CD8-positive, alpha-beta memory T cell (primary cell): ENCODE measurements around the gene ADAMTS2. TPM values are rescaled to one million over a fixed set of nuclear protein-coding genes. Genes with fewer than 3 reads are reported as not detected.

ENCODE experiments used
- CTCF ChIA-PET: fragments of 350-600 bp; sonication (Branson Sonifier 250); formaldehyde crosslinking; loops from one replicate; lab custom pipeline; 2021; ENCODE audit warnings: antibody characterized with exemption; lab: Charles Lee
- POLR2A ChIA-PET: fragments of 350-600 bp; sonication (Branson Sonifier 250); formaldehyde crosslinking; loops from one replicate; lab custom pipeline; 2021; ENCODE audit warnings: antibody characterized with exemption; lab: Charles Lee
- DNase-seq, 5 donors: peaks; one replicate each; pipeline versions ENCODE4 v3.0.0 to v3.0.0-alpha.2; 2020 to 2022; ENCODE audit warnings: mixed read lengths in 1 of 5
- H3K27ac ChIP-seq: one replicate; pipeline ENCODE4 v1.7.0; 2013; ENCODE audit warnings: low read depth, mild to moderate bottlenecking, low read length, moderate library complexity
- H3K27me3 ChIP-seq: 2 replicates; pipeline ENCODE4 v1.7.0; 2013; ENCODE audit warnings: low read length, mild to moderate bottlenecking; ENCODE audit not compliant: insufficient read depth, poor library complexity, severe bottlenecking
- H3K36me3 ChIP-seq: 2 replicates; pipeline ENCODE4 v1.7.0; 2013; ENCODE audit warnings: mild to moderate bottlenecking, low read length, moderate library complexity; ENCODE audit not compliant: insufficient read depth
- H3K4me1 ChIP-seq: 2 replicates; pipeline ENCODE4 v1.7.0; 2013; ENCODE audit warnings: mild to moderate bottlenecking, low read length, moderate library complexity; ENCODE audit not compliant: insufficient read depth
- H3K4me3 ChIP-seq: 2 replicates; pipeline ENCODE4 v1.7.0; 2013; ENCODE audit warnings: mild to moderate bottlenecking, low read length
- H3K9me3 ChIP-seq: 2 replicates; pipeline ENCODE4 v1.7.0; 2013; ENCODE audit warnings: mild to moderate bottlenecking, low read length
- H3K27ac Mint-ChIP-seq, 8 donors: one replicate each; pipeline ENCODE4 v1.8.0; 2020 to 2021; ENCODE audit warnings: mixed read lengths in 8 of 8, mild to moderate bottlenecking in 6 of 8, inconsistent platforms in 3 of 8, moderate library complexity in 3 of 8
- H3K27me3 Mint-ChIP-seq, 2 donors: one replicate each; pipeline ENCODE4 v1.8.0; 2020 to 2021; ENCODE audit warnings: mixed read lengths in 2 of 2, mild to moderate bottlenecking in 1 of 2, moderate library complexity in 1 of 2
- H3K36me3 Mint-ChIP-seq, 3 donors: one replicate each; pipeline ENCODE4 v1.8.0; 2020 to 2021; ENCODE audit warnings: mixed read lengths in 3 of 3, inconsistent platforms in 1 of 3, mild to moderate bottlenecking in 1 of 3
- H3K4me1 Mint-ChIP-seq, 3 donors: one replicate each; pipeline ENCODE4 v1.8.0; 2020 to 2021; ENCODE audit warnings: mixed read lengths in 3 of 3, inconsistent platforms in 1 of 3, mild to moderate bottlenecking in 1 of 3
- H3K4me3 Mint-ChIP-seq, 7 donors: one replicate each; pipeline ENCODE4 v1.8.0; 2020 to 2021; ENCODE audit warnings: mixed read lengths in 7 of 7, mild to moderate bottlenecking in 6 of 7, moderate library complexity in 4 of 7, inconsistent platforms in 2 of 7
- H3K9me3 Mint-ChIP-seq, 5 donors: one replicate each; pipeline ENCODE4 v1.8.0; 2020 to 2022; ENCODE audit warnings: mixed read lengths in 5 of 5, mild to moderate bottlenecking in 3 of 5, moderate library complexity in 2 of 5, inconsistent platforms in 1 of 5
- polyA plus RNA-seq: library from polyadenylated mRNA; unstranded; fragments of 300-500 nt; fragmentation: Illumina TruSeq; gene quantifications from one replicate; pipeline ENCODE4 v1.2.3, GENCODE V29; 2021
- total RNA-seq, 2 experiments: library from RNA; stranded (reverse); gene quantifications; one replicate each; pipeline ENCODE4 v1.2.3, GENCODE V29; 2021

ADAMTS2 gene
- total and polyA plus RNA-seq, 3 experiments from 2014 or later = not detected

GRCh38 chr5:179120951-179121666 is 224.2 kb downstream of the ADAMTS2 start:
- DNase-seq = no peak
- H3K9me3 ChIP-seq = no peaks in the 10 kb centered on the region
- no peak overlapping the region for H3K4me3 Mint-ChIP-seq
- H3K36me3 ChIP-seq = no peaks in the 10 kb centered on the region
- H3K27ac Mint-ChIP-seq = no peak overlapping the region
- H3K36me3 Mint-ChIP-seq = no peaks in the 10 kb centered on the region
- peaks cover 0 to 10% (median 3%) of the 10 kb centered on the region in 5 donors for H3K9me3 Mint-ChIP-seq
- no peaks in the 10 kb centered on the region for H3K27me3 ChIP-seq
- no peaks in the 10 kb centered on the region for H3K4me1 Mint-ChIP-seq
- POLR2A ChIA-PET = no interaction called here
- CTCF ChIA-PET = no interaction called here
- no peaks in the 10 kb centered on the region for H3K4me1 ChIP-seq
- H3K27me3 Mint-ChIP-seq = peaks cover 0 to 3% of the 10 kb centered on the region in 2 donors
- no peak overlapping the region for H3K4me3 ChIP-seq
- H3K27ac ChIP-seq = no peak overlapping the region

DNA sequence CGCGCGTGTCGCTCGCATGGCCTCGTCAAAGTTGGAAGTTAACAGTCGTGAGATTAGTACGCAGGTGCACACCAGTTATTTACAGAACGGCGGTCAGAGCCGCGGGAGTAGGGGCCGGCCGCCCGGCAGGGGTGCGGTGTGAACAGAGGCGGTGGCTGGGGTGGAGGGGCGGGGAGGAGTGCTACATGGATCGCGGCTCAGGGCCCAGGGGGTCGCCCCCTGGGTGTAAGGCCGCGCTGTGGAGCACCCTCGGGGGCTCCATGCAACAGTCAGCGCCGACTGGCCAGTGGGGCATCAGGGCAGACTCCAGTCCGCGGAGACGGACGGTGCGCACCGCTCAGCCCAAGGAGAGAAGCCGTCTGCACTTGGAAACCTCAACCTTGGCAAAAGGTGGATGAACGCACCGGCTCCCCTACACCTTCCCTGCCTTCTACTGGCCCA is 224.8 kb downstream of the ADAMTS2 start:
- Mint-ChIP-seq H3K4me1 (no peaks in the 10 kb centered on the region), H3K36me3 (peaks cover 0 to under 1% (median 0%) of the 10 kb centered on the region in 3 donors), H3K4me3 (no peak overlapping the region), H3K27ac (no peak overlapping the region), H3K9me3 (peaks cover 0 to 13% (median 4%) of the 10 kb centered on the region in 5 donors), H3K27me3 (peaks cover 0 to 4% of the 10 kb centered on the region in 2 donors)
- Histone ChIP-seq H3K4me1 (no peaks in the 10 kb centered on the region), H3K36me3 (no peaks in the 10 kb centered on the region), H3K9me3 (no peaks in the 10 kb centered on the region), H3K27ac (no peak overlapping the region), H3K27me3 (no peaks in the 10 kb centered on the region), H3K4me3 (no peak overlapping the region)
- no peak for DNase-seq
- CTCF ChIA-PET = no interaction called here
- POLR2A ChIA-PET = no interaction called here

GRCh38 chr5:179119415-179120170 is 225.7 kb downstream of the ADAMTS2 start:
- H3K9me3 ChIP-seq = no peaks in the 10 kb centered on the region
- Mint-ChIP-seq H3K27me3 (peaks cover 0 to 4% of the 10 kb centered on the region in 2 donors), H3K36me3 (peaks cover 0 to 9% (median 0%) of the 10 kb centered on the region in 3 donors), H3K4me3 (no peak overlapping the region), H3K9me3 (peaks cover 8 to 22% (median 12%) of the 10 kb centered on the region in 5 donors), H3K4me1 (no peaks in the 10 kb centered on the region), H3K27ac (no peak overlapping the region)
- H3K36me3 ChIP-seq = no peaks in the 10 kb centered on the region
- DNase-seq = no peak
- H3K4me1 ChIP-seq = no peaks in the 10 kb centered on the region
- no peak overlapping the region for H3K4me3 ChIP-seq
- no peaks in the 10 kb centered on the region for H3K27me3 ChIP-seq
- CTCF ChIA-PET = no interaction called here
- POLR2A ChIA-PET = no interaction called here
- no peak overlapping the region for H3K27ac ChIP-seq

- Histone ChIP-seq H3K4me1 (no peaks in the 10 kb centered on the region), H3K27ac (no peak overlapping the region), H3K36me3 (no peaks in the 10 kb centered on the region), H3K9me3 (no peaks in the 10 kb centered on the region), H3K27me3 (no peaks in the 10 kb centered on the region), H3K4me3 (no peak overlapping the region)
- ChIA-PET POLR2A (no interaction called here), CTCF (no interaction called here)
- no peak overlapping the region for H3K4me3 Mint-ChIP-seq
- no peak overlapping the region for H3K27ac Mint-ChIP-seq
- DNase-seq = no peak
- H3K4me1 Mint-ChIP-seq = no peaks in the 10 kb centered on the region
- peaks cover 10 to 29% (median 14%) of the 10 kb centered on the region in 5 donors for H3K9me3 Mint-ChIP-seq
- H3K27me3 Mint-ChIP-seq = peaks cover 0 to 4% of the 10 kb centered on the region in 2 donors
- peaks cover 0 to 10% (median 0%) of the 10 kb centered on the region in 3 donors for H3K36me3 Mint-ChIP-seq
Measured at GRCh38 chr5:179118756-179119414, 226.4 kb downstream of the ADAMTS2 start.

DNA sequence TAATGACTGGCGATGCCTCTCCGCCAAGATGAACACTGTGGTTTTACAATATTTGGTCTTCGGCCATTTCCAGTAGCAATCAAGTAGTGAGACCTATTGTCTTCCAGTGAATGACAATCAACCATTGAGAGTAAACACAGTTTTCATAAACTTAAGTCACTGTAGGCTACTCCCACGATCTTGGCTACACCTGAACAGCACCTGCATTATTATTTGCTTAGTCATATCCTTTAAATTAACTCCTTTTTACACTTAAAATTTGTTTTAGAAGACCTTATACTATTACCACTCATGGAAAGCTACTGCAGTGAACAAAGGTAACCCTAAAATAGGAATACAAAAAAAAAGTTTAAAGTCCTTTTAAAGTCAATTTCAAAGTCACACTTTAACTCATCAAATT is 226.9 kb downstream of the ADAMTS2 start:
- H3K27me3 Mint-ChIP-seq = peaks cover 0 to 4% of the 10 kb centered on the region in 2 donors
- H3K9me3 Mint-ChIP-seq = peaks cover 10 to 34% (median 16%) of the 10 kb centered on the region in 5 donors
- H3K9me3 ChIP-seq = no peaks in the 10 kb centered on the region
- DNase-seq = no peak
- H3K4me1 Mint-ChIP-seq = no peaks in the 10 kb centered on the region
- CTCF ChIA-PET = no interaction called here
- no peaks in the 10 kb centered on the region for H3K27me3 ChIP-seq
- peaks cover 0 to 10% (median 0%) of the 10 kb centered on the region in 3 donors for H3K36me3 Mint-ChIP-seq
- H3K4me3 ChIP-seq = no peak overlapping the region
- no peaks in the 10 kb centered on the region for H3K4me1 ChIP-seq
- H3K36me3 ChIP-seq = no peaks in the 10 kb centered on the region
- no peak overlapping the region for H3K27ac ChIP-seq
- H3K4me3 Mint-ChIP-seq = no peak overlapping the region
- no peak overlapping the region for H3K27ac Mint-ChIP-seq
- POLR2A ChIA-PET = no interaction called here

DNA sequence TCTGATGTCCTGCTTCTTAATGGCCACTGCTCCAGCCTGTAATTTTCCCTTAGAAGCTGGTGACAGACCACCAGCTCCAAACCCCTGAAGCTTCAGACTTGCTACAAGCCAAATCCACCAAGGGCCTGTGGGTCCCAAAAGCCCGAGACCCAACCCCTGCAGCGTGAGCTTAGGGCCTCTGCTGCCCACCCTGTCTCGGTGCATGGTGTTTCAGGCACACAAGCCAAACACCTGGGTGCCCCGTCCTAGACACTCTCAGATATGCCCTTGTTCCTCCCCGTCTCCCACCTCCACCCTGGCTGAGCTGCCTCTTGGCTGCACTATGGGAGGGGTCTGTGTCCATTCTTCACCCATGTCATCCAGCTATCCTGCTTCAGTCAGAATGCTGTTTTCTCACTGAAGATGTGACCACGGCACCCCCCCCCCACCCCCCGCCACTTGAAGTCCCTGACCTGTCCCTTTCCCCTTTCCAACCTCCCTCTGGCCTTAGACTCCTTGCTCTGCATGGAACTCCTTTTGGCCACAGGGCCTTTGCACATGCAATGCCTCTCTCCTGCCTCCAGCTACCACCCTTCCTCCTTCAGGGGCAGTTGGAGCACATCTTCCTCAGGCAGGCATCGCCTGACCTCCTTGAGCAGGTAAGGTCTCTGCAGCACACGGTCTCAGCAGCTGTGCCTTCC is 229.3 kb downstream of the ADAMTS2 start:
- Mint-ChIP-seq H3K4me1 (no peaks in the 10 kb centered on the region), H3K9me3 (peaks cover 10 to 42% (median 19%) of the 10 kb centered on the region in 5 donors), H3K27me3 (peaks cover 0 to 4% of the 10 kb centered on the region in 2 donors), H3K27ac (no peak overlapping the region), H3K36me3 (peaks cover 0 to 10% (median 0%) of the 10 kb centered on the region in 3 donors), H3K4me3 (no peak overlapping the region)
- Histone ChIP-seq H3K36me3 (no peaks in the 10 kb centered on the region), H3K9me3 (no peaks in the 10 kb centered on the region), H3K4me3 (no peak overlapping the region), H3K4me1 (no peaks in the 10 kb centered on the region), H3K27ac (no peak overlapping the region), H3K27me3 (no peaks in the 10 kb centered on the region)
- POLR2A ChIA-PET = no interaction called here
- CTCF ChIA-PET = no interaction called here
- no peak for DNase-seq

DNA sequence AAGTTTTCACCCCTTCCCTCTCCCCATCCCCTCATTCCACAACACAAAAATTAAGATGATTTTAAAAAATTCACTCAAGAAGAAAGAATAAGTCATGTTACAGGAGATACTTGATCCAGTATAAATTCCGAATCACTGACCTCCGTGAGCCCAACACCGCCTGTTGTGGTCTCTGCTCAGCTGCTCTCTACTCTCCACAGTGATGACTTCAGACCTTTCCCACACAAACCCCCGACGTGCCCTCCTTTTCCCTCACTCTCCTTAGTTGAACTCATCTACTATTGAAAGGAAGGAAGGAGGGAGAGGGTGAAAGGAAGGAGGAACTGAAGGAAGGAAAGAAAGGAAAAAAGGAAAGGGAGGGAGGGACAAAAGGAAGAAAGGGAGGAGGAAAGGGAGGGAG is 230.0 kb downstream of the ADAMTS2 start:
- Histone ChIP-seq H3K4me3 (no peak overlapping the region), H3K36me3 (no peaks in the 10 kb centered on the region), H3K27ac (no peak overlapping the region), H3K27me3 (no peaks in the 10 kb centered on the region), H3K9me3 (no peaks in the 10 kb centered on the region), H3K4me1 (no peaks in the 10 kb centered on the region)
- H3K4me1 Mint-ChIP-seq = no peaks in the 10 kb centered on the region
- H3K27me3 Mint-ChIP-seq = peaks cover 0 to 4% of the 10 kb centered on the region in 2 donors
- ChIA-PET CTCF (no interaction called here), POLR2A (no interaction called here)
- peaks cover 11 to 46% (median 24%) of the 10 kb centered on the region in 5 donors for H3K9me3 Mint-ChIP-seq
- H3K36me3 Mint-ChIP-seq = peaks cover 0 to 10% (median 0%) of the 10 kb centered on the region in 3 donors
- H3K27ac Mint-ChIP-seq = no peak overlapping the region
- no peak overlapping the region for H3K4me3 Mint-ChIP-seq
- no peak for DNase-seq
